Measurements from ENCODE around the gene ACBD6. TPM values are rescaled to one million over a fixed set of nuclear protein-coding genes. Genes with fewer than 3 reads are reported as not detected.
"Not testable (repeated sequence)": the region's sequence is repeated elsewhere in the genome, so short reads cannot be mapped to it uniquely, and the experiment has no call there.

ACBD6 gene
- total RNA-seq, 1 donor = 54.0 TPM

DNA sequence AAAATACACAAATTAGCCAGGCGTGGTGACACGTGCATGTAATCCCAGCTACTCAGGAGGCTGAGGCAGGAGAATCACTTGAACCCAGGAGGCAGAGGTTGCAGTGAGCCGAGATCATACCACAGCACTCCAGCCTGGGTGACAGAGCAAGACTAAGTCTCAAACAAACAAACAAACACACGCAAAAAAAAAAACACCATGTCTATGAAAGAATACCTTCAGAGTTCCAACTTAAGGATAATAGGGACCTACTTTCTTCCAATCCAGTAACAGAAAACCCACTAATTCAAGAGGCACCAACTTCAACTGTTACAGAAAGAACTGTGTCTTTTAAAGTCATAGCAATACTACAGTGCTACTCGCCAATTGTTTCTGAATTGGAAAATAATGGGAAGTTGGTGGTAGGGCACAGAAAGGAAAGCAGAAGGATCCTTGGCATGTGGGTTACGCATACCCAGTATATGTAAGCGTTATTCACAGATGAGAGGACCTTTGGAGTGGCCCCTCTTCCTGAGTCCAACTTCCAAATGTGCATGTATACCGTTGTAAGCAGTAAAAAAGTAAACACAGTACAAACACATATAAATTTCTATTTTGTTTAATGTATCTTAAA, 87.0 kb downstream of the ACBD6 start:
- no peak for DNase-seq (ENCODE audit: low read depth)
- TF ChIP-seq, protein P1, sequence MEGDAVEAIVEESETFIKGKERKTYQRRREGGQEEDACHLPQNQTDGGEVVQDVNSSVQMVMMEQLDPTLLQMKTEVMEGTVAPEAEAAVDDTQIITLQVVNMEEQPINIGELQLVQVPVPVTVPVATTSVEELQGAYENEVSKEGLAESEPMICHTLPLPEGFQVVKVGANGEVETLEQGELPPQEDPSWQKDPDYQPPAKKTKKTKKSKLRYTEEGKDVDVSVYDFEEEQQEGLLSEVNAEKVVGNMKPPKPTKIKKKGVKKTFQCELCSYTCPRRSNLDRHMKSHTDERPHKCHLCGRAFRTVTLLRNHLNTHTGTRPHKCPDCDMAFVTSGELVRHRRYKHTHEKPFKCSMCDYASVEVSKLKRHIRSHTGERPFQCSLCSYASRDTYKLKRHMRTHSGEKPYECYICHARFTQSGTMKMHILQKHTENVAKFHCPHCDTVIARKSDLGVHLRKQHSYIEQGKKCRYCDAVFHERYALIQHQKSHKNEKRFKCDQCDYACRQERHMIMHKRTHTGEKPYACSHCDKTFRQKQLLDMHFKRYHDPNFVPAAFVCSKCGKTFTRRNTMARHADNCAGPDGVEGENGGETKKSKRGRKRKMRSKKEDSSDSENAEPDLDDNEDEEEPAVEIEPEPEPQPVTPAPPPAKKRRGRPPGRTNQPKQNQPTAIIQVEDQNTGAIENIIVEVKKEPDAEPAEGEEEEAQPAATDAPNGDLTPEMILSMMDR (IDR thresholded peaks at IDR 0.05; ENCODE audit: insufficient read depth, low read length) = no peak
- H3K4me3 ChIP-seq (ENCODE audit: low read depth, low read length) = no peak overlapping the region

DNA sequence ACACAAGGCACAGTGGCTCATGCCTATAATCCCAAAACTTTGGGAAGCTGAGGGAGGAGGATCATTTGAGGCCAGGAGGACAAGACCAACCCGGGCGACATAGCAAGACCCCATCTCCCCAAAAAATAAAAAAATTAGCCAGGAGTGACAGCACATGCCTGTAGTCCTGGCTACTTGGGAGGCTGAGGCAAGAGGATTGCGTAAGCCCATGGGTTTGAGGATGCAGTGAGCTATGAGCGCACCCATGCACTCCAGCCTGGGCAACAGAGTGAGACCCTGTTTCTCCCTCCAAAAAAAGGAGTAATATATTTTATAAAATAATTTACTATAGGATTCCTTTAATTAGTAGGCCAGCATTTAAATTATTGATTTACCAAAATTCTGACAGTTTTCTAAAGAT, 89.8 kb downstream of the ACBD6 start:
- DNase-seq (ENCODE audit: low read depth) = no peak
- H3K4me3 ChIP-seq (ENCODE audit: low read depth, low read length) = no peak overlapping the region
- TF ChIP-seq, protein P1 (IDR thresholded peaks at IDR 0.05; ENCODE audit: insufficient read depth, low read length) = no peak

DNA sequence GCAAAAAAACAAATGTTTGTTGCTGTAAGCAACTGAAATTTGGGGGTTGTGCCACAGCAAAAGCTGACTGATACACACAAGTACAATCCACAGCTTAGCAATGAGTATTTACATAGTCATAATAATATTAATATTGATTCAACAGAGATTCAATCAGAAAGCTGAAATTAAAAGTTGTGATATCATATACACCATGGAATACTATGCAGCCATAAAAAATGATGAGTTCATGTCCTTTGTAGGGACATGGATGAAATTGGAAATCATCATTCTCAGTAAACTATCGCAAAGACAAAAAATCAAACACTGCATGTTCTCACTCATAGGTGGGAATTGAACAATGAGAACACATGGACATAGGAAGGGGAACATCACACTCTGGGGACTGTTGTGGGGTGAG, 94.2 kb downstream of the ACBD6 start:
- DNase-seq (ENCODE audit: low read depth); H3K4me3 ChIP-seq (ENCODE audit: low read depth, low read length): not testable (repeated sequence)

DNA sequence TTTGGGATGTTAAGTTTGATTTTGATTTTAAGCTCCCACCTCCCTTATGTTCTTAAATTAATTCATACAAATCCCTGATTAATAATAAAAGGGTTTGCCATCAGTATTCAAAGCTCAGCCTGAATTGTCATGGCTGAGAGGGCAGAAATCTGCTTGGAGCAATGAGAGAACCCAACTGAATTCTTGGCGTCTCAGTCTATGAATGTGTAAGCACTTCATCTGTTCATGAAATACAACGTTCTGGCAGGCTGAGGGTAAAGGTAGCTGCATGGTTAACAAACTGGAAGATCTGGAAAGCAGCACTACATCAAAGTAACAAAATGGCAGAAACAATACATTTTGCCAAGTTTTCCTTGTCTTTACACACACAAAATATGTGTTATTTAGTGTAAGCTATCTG, 95.3 kb downstream of the ACBD6 start:
- no peak for DNase-seq (ENCODE audit: low read depth)
- H3K4me3 ChIP-seq (ENCODE audit: low read depth, low read length) = no peak overlapping the region
- TF ChIP-seq, protein P1 (IDR thresholded peaks at IDR 0.05; ENCODE audit: insufficient read depth, low read length) = no peak

DNA sequence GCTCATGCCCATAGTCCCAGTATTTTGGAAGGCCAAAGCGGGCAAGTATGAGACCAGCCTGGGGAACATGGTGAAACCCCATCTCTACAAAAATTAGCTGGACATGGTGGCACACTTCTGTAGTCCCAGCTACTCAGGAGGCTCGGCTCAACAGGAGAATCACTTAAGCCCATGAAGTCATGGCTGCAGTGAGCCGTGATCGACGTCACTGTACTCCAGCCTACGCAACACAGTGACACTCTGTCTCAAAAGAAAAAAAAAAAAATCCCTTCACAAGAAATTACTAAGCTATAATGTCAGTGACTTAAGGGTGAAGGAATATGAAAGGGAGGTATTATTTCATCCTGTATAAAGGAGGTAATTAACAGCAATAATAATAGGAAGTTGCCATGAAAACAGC, 99.8 kb downstream of the ACBD6 start:
- TF ChIP-seq, protein P1 (IDR thresholded peaks at IDR 0.05; ENCODE audit: insufficient read depth, low read length) = no peak
- no peak overlapping the region for H3K4me3 ChIP-seq (ENCODE audit: low read depth, low read length)
- DNase-seq (ENCODE audit: low read depth) = no peak

DNA sequence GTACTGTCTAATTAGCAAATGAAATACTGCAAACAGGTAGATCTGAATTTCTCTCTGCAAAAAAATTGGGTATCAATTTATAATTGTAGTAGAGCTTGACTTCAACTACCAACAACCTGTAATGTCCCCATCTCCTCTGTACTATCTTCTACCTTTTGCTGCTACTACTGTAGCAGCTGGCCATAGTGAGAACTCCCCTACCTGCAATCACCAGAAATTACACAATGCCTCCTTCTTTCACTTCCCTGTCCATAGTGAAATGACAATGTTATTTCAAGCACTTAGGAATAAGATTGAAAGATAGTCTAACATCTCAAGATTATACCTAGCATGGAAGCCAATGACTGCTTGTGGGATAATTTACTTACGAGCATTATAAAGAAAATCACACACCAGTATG, 100.4 kb downstream of the ACBD6 start:
- no peak for DNase-seq (ENCODE audit: low read depth)
- H3K4me3 ChIP-seq (ENCODE audit: low read depth, low read length) = no peak overlapping the region

DNA sequence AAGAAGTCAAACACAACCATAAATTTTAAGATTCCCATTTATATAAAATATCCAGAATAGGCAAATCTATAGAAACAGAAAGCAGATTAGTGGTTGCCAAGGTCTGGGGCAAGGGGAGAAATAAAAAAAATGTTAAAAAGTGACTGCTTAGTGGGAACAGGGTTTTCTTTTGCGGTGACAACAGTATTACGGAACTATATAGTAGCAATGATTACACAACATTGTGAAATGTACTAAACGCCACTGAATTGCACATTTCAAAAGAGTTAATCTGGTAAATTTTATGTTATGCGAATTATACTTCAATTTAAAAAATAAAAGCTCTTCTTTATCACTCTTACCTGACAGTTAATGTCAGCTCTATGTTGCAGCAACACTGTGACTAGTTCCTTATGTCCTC, 105.2 kb downstream of the ACBD6 start:
- no peak for DNase-seq (ENCODE audit: low read depth)

More for the DNA sequence above, 100.4 kb downstream of the ACBD6 start:
- TF ChIP-seq, protein P1 (IDR thresholded peaks at IDR 0.05; ENCODE audit: insufficient read depth, low read length) = no peak

More for the DNA sequence above, 105.2 kb downstream of the ACBD6 start:
- TF ChIP-seq, protein P1 (IDR thresholded peaks at IDR 0.05; ENCODE audit: insufficient read depth, low read length) = no peak
- no peak overlapping the region for H3K4me3 ChIP-seq (ENCODE audit: low read depth, low read length)
